Activated CD4-positive, CD25-positive, alpha-beta regulatory T cell treated with anti-CD3 and anti-CD28 coated beads, Interleukin-2, amount 50 U/mL, for 72 hours (primary cell): ENCODE data around the gene ZNF610.

Experiments
- DNase-seq: peaks from one replicate; pipeline ENCODE4 v3.0.0; 2021

The ZNF610 gene

GRCh38 chr19:52398081-52398441 is 62.0 kb downstream of the ZNF610 start:
- no peak for DNase-seq

- no peak for DNase-seq
These were observed 74.2 kb downstream of the ZNF610 start for GRCh38 chr19:52410276-52410675.

- no peak for DNase-seq
These were observed 79.7 kb downstream of the ZNF610 start for GRCh38 chr19:52415711-52416110.
